ENCODE data around the gene NRAP.

The NRAP gene

GRCh38 chr10:113630929-113631533, 32.8 kb downstream of the NRAP start:
- no peak for DNase-seq

GRCh38 chr10:113628607-113629153, 35.2 kb downstream of the NRAP start:
- DNase-seq = no peak

GRCh38 chr10:113627836-113628235, 36.0 kb downstream of the NRAP start:
- DNase-seq = no peak

- DNase-seq = no peak
These were observed 37.0 kb downstream of the NRAP start for GRCh38 chr10:113626809-113627355.

GRCh38 chr10:113625461-113626186, 38.2 kb downstream of the NRAP start:
- DNase-seq = no peak

GRCh38 chr10:113622831-113623230, 41.0 kb downstream of the NRAP start:
- DNase-seq = no peak

GRCh38 chr10:113621799-113622198, 42.0 kb downstream of the NRAP start:
- DNase-seq = no peak

GRCh38 chr10:113620936-113621335, 42.9 kb downstream of the NRAP start:
- DNase-seq = no peak

GRCh38 chr10:113620511-113620910, 43.3 kb downstream of the NRAP start:
- DNase-seq = no peak

- DNase-seq = no peak
These were observed 44.4 kb downstream of the NRAP start for GRCh38 chr10:113619401-113619800.

- no peak for DNase-seq
These were observed 45.5 kb downstream of the NRAP start for GRCh38 chr10:113618338-113618737.

- DNase-seq = no peak
These were observed 46.8 kb downstream of the NRAP start for GRCh38 chr10:113617086-113617485.

GRCh38 chr10:113616244-113617074, 47.4 kb downstream of the NRAP start:
- DNase-seq = no peak

GRCh38 chr10:113613977-113614690, 49.7 kb downstream of the NRAP start:
- DNase-seq = no peak

- no peak for DNase-seq
These were observed 50.4 kb downstream of the NRAP start for GRCh38 chr10:113613427-113613826.

GRCh38 chr10:113612154-113612553, 51.7 kb downstream of the NRAP start:
- DNase-seq = no peak

- DNase-seq = no peak
These were observed 52.9 kb downstream of the NRAP start for GRCh38 chr10:113610631-113611601.

- DNase-seq = no peak
These were observed 54.1 kb downstream of the NRAP start for GRCh38 chr10:113609704-113610108.

- no peak for DNase-seq
These were observed 58.4 kb downstream of the NRAP start for GRCh38 chr10:113605268-113605978.

- DNase-seq = no peak
These were observed 59.3 kb downstream of the NRAP start for GRCh38 chr10:113604572-113604971.
